H1 (cell line): ENCODE measurements around the gene CCDC88C.

Source experiments
- ATF3 ChIP-seq: IDR thresholded peaks from 2 replicates; pipeline ENCODE4 v1.6.1; 2011; ENCODE audit warnings: low read depth, mild to moderate bottlenecking, low read length; ENCODE audit not compliant: insufficient read depth
- EP300 ChIP-seq, 2 experiments: IDR thresholded peaks; 1 replicate in 1 of 2; 2 replicates in 1 of 2; pipeline ENCODE4 v1.6.1; 2011 to 2012; ENCODE audit warnings: low read depth in 2 of 2, low read length in 2 of 2, mild to moderate bottlenecking in 2 of 2, borderline replicate concordance in 1 of 2, inconsistent platforms in 1 of 2, moderate library complexity in 1 of 2
- JUN ChIP-seq: IDR thresholded peaks from 2 replicates; pipeline ENCODE4 v1.6.1; 2011; ENCODE audit warnings: low read depth, mild to moderate bottlenecking, improper control_type of control experiment, low read length
- POLR2A ChIP-seq, 2 experiments: IDR thresholded peaks; 1 replicate in 1 of 2; 2 replicates in 1 of 2; pipeline ENCODE4 v1.6.1; 2011; ENCODE audit warnings: low read depth in 2 of 2, low read length in 2 of 2, mild to moderate bottlenecking in 2 of 2; ENCODE audit errors: control extremely low read depth in 1 of 2
- POLR2AphosphoS5 ChIP-seq: IDR thresholded peaks from 2 replicates; pipeline ENCODE4 v1.6.1; 2011; ENCODE audit warnings: low read depth, low read length
- RAD21 ChIP-seq, 2 experiments: IDR thresholded peaks in 1 of 2; conservative IDR thresholded peaks in 1 of 2; 2 replicates each; pipeline ENCODE4 v1.6.1; 2011; ENCODE audit warnings: low read depth in 2 of 2, low read length in 2 of 2, improper control_type of control experiment in 1 of 2, inconsistent platforms in 1 of 2, mild to moderate bottlenecking in 1 of 2, moderate library complexity in 1 of 2
- RBBP5 ChIP-seq: IDR thresholded peaks from 2 replicates; pipeline ENCODE4 v1.7.1; 2012; ENCODE audit warnings: low read depth, mild to moderate bottlenecking, inconsistent platforms, low read length, moderate library complexity, borderline replicate concordance
- RNF2 ChIP-seq: fragments of 200-900, 300-1000 bp; sonication (generic); IDR thresholded peaks from 2 replicates; pipeline ENCODE4 v1.7.1; 2016; ENCODE audit warnings: borderline replicate concordance, low read depth, mild to moderate bottlenecking, antibody characterized with exemption, low read length; ENCODE audit not compliant: poor library complexity, severe bottlenecking; ENCODE audit errors: missing control alignments
- SUZ12 ChIP-seq: fragments of 200-600 bp; sonication (generic); IDR thresholded peaks from 2 replicates; pipeline ENCODE4 v1.6.1; 2012; ENCODE audit warnings: mild to moderate bottlenecking, inconsistent platforms, low read length, moderate library complexity, mixed read lengths
- TF ChIP-seq, protein P1 (sequence below), 3 experiments: IDR thresholded peaks; 1 replicate in 2 of 3; 2 replicates in 1 of 3; pipeline versions ENCODE4 v1.5.1 to v1.6.1; 2011; ENCODE audit warnings: low read length in 3 of 3, mild to moderate bottlenecking in 3 of 3, inconsistent platforms in 2 of 3, low read depth in 1 of 3, moderate library complexity in 1 of 3; ENCODE audit not compliant: insufficient read depth in 1 of 3; ENCODE audit errors: control extremely low read depth in 1 of 3

GRCh38 chr14:91297081-91297711 is 120.4 kb downstream of the CCDC88C start:
- no peak for TF ChIP-seq RAD21 (IDR thresholded peaks at IDR 0.05 in 1 of 2, conservative IDR thresholded peaks at IDR 0.05 in 1 of 2; ENCODE audit: low read depth in 2 of 2, low read length in 2 of 2)
- TF ChIP-seq SUZ12 = no peak
- TF ChIP-seq ATF3 = no peak
- TF ChIP-seq, protein P1, sequence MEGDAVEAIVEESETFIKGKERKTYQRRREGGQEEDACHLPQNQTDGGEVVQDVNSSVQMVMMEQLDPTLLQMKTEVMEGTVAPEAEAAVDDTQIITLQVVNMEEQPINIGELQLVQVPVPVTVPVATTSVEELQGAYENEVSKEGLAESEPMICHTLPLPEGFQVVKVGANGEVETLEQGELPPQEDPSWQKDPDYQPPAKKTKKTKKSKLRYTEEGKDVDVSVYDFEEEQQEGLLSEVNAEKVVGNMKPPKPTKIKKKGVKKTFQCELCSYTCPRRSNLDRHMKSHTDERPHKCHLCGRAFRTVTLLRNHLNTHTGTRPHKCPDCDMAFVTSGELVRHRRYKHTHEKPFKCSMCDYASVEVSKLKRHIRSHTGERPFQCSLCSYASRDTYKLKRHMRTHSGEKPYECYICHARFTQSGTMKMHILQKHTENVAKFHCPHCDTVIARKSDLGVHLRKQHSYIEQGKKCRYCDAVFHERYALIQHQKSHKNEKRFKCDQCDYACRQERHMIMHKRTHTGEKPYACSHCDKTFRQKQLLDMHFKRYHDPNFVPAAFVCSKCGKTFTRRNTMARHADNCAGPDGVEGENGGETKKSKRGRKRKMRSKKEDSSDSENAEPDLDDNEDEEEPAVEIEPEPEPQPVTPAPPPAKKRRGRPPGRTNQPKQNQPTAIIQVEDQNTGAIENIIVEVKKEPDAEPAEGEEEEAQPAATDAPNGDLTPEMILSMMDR (IDR thresholded peaks at IDR 0.05; ENCODE audit: control extremely low read depth in 1 of 3, insufficient read depth in 1 of 3, low read depth in 1 of 3, low read length in 3 of 3) = no peak
- TF ChIP-seq EP300 (IDR thresholded peaks at IDR 0.05; ENCODE audit: borderline replicate concordance in 1 of 2, low read depth in 2 of 2, low read length in 2 of 2) = no peak
- no peak for TF ChIP-seq RNF2
- no peak for TF ChIP-seq POLR2A (IDR thresholded peaks at IDR 0.05; ENCODE audit: control extremely low read depth in 1 of 2, low read depth in 2 of 2, low read length in 2 of 2)
- TF ChIP-seq RBBP5 = no peak
- no peak for TF ChIP-seq POLR2AphosphoS5
- TF ChIP-seq JUN = no peak
